Right atrium auricular region (tissue), 2 donors: Measurements from ENCODE around the gene ZNF79. TPM values are rescaled to one million over a fixed set of nuclear protein-coding genes. Genes with fewer than 3 reads are reported as not detected.
A peak's percentile ranks its signal among the peaks of the same experiment; 100 is the strongest.

Experiments
- DNase-seq: peaks from one replicate; pipeline ENCODE4 v3.0.0-alpha.2; 2019; ENCODE audit warnings: low spot score
- H3K27ac ChIP-seq, 2 donors: fragments of 200-600 bp; sonication (generic); 1 replicate in 1 of 2; 2 replicates in 1 of 2; pipeline ENCODE4 v1.5.1; 2016 to 2019
- H3K27me3 ChIP-seq, 2 donors: fragments of 200-600 bp; sonication (generic); one replicate each; pipeline versions ENCODE4 v1.5.1 to v1.6.0; 2017 to 2019
- H3K36me3 ChIP-seq: fragments of 200-600 bp; sonication (generic); one replicate; pipeline ENCODE4 v1.5.1; 2016
- H3K4me1 ChIP-seq, 2 donors: fragments of 200-600 bp; sonication (generic); one replicate each; pipeline versions ENCODE4 v1.5.1 to v1.6.0; 2017 to 2019
- H3K4me3 ChIP-seq, 2 donors: fragments of 200-600 bp; sonication (generic); 1 replicate in 1 of 2; 2 replicates in 1 of 2; pipeline ENCODE4 v1.5.1; 2017 to 2019; ENCODE audit warnings: mild to moderate bottlenecking in 1 of 2, moderate library complexity in 1 of 2
- H3K9me3 ChIP-seq, 2 donors: fragments of 200-600 bp; sonication (generic); one replicate each; pipeline ENCODE4 v1.5.1; 2019
- total RNA-seq, 2 donors: library from RNA; depleted of rRNA; stranded (reverse); fragments of >200 nt; gene quantifications; one replicate each; pipeline ENCODE4 v1.1.0, GENCODE V29; 2016
- TF ChIP-seq, protein P1 (sequence below), 2 donors: fragments of 200-600 bp; sonication (generic); IDR thresholded peaks; one replicate each; pipeline ENCODE4 v1.5.1; 2019; ENCODE audit warnings: antibody characterized with exemption in 2 of 2

ZNF79 gene
- total RNA-seq, 2 donors from 2014 or later: 5.7 TPM

DNA sequence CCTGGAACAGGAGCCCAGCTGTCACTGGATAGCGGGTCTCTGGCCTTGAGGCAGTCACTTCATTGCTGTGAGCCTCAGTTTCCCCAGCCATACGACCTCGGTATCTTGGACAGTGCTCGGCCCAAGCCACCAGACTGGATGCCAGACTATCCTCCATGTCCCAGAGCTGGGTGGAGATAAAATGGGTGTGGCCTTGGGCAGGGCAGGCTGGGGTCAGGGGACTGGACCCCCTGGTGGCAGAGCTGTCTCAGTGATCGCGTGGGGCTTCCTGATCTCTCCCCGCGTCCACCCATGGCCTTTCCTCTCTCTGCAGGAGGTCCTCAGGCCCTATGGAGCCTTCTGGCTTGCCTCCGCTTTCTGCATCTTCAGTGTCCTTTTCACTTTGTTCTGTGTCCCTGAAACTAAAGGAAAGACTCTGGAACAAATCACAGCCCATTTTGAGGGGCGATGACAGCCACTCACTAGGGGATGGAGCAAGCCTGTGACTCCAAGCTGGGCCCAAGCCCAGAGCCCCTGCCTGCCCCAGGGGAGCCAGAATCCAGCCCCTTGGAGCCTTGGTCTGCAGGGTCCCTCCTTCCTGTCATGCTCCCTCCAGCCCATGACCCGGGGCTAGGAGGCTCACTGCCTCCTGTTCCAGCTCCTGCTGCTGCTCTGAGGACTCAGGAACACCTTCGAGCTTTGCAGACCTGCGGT, 17.2 kb upstream of the ZNF79 start:
- no peak overlapping the region for H3K4me3 ChIP-seq
- H3K27me3 ChIP-seq: no peaks in the 10 kb centered on the region
- peaks cover 0 to 16% of the 10 kb centered on the region in 2 donors for H3K4me1 ChIP-seq
- no peaks in the 10 kb centered on the region for H3K9me3 ChIP-seq
- H3K27ac ChIP-seq: peak overlapping the region in 1 of 2 donors; percentile 27
- TF ChIP-seq, protein P1, sequence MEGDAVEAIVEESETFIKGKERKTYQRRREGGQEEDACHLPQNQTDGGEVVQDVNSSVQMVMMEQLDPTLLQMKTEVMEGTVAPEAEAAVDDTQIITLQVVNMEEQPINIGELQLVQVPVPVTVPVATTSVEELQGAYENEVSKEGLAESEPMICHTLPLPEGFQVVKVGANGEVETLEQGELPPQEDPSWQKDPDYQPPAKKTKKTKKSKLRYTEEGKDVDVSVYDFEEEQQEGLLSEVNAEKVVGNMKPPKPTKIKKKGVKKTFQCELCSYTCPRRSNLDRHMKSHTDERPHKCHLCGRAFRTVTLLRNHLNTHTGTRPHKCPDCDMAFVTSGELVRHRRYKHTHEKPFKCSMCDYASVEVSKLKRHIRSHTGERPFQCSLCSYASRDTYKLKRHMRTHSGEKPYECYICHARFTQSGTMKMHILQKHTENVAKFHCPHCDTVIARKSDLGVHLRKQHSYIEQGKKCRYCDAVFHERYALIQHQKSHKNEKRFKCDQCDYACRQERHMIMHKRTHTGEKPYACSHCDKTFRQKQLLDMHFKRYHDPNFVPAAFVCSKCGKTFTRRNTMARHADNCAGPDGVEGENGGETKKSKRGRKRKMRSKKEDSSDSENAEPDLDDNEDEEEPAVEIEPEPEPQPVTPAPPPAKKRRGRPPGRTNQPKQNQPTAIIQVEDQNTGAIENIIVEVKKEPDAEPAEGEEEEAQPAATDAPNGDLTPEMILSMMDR (IDR thresholded peaks at IDR 0.05): no peak
- peaks cover 21% of the 10 kb centered on the region for H3K36me3 ChIP-seq
- no peak for DNase-seq

DNA sequence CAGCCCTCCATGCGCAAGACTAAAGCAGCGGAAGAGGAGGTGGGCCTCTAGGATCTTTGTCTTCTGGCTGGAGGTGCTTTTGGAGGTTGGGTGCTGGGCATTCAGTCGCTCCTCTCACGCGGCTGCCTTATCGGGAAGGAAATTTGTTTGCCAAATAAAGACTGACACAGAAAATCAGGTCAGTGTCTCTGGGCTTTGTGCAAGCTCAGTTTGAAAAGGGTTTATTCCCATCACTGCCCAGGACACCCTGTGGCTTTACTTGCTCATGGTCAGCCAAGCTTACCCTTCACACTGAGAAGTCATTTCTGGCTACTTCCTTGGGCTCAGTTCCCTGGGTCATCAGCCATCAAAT, 16.7 kb upstream of the ZNF79 start:
- H3K9me3 ChIP-seq: no peaks in the 10 kb centered on the region
- peak overlapping the region in 1 of 2 donors; percentile 27 for H3K27ac ChIP-seq
- peaks cover 21% of the 10 kb centered on the region for H3K36me3 ChIP-seq
- no peaks in the 10 kb centered on the region for H3K27me3 ChIP-seq
- TF ChIP-seq, protein P1 (IDR thresholded peaks at IDR 0.05): no peak
- H3K4me1 ChIP-seq: peaks cover 0 to 16% of the 10 kb centered on the region in 2 donors
- no peak for DNase-seq
- no peak overlapping the region for H3K4me3 ChIP-seq

DNA sequence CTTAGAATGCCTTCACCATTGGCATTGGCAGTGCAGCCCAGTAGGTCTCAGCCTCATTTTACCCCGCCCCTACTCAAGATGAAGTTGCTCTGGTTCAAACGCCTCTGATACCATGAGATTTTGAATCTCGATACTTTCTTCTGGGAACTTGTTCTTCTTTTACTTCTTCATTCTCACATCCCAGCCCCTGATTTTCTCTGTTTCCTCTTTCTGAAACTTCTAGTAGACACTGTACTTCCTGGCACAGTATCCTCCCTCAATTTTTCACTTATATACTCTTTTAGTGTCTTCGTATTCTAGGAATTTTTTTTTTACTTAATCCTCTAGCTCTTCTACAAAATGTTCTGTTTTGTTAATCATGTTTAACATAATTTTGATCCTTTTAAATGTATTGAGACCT, 13.1 kb upstream of the ZNF79 start:
- H3K4me3 ChIP-seq: no peak overlapping the region
- no peak for DNase-seq
- no peaks in the 10 kb centered on the region for H3K9me3 ChIP-seq
- H3K4me1 ChIP-seq: peaks cover 0 to 16% of the 10 kb centered on the region in 2 donors
- H3K27ac ChIP-seq: no peak overlapping the region
- TF ChIP-seq, protein P1 (IDR thresholded peaks at IDR 0.05): no peak
- H3K36me3 ChIP-seq: no peaks in the 10 kb centered on the region
- H3K27me3 ChIP-seq: no peaks in the 10 kb centered on the region

DNA sequence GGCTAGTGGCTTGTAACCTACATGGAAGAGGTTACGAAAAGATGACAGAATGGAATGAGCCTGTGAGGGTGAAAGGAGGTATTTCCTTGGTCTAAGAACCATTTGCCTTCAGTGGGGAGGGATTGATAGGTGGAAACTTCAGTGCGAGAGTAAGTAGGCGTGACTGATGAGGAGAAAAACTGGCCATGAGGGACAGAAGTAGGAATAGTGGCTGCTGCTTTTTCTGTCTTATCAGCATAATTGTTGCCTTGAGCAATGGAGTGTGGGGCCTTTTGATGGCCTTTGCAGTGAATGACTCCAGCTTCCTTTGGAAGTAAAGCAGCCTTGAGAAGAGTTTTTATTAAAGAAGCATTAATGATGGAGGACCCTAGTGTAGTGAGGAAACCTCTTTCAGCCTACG, 9.0 kb upstream of the ZNF79 start:
- no peak for DNase-seq

DNA sequence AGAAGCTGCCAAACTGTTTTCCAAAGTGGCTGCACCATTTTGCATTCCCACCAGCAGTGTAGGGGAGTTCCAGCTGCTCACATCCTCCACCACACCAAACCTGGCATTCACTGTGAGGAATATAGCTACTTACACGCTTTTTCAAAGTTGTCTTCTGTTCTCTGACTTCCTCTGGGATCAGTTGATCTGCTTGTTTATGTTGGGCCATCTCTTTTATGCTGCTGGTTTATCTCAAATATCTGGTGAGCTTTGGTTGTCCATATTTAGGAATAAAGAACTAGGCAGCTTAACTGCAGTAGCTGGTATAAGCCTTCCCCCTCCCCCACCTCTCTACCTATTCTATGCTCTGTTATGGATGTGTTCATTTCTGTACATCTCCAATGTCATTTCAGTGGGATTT, 8.5 kb upstream of the ZNF79 start:
- no peaks in the 10 kb centered on the region for H3K4me1 ChIP-seq
- H3K9me3 ChIP-seq: no peaks in the 10 kb centered on the region
- no peaks in the 10 kb centered on the region for H3K27me3 ChIP-seq
- TF ChIP-seq, protein P1 (IDR thresholded peaks at IDR 0.05): no peak
- H3K4me3 ChIP-seq: no peak overlapping the region
- no peak for DNase-seq
- no peaks in the 10 kb centered on the region for H3K36me3 ChIP-seq
- H3K27ac ChIP-seq: no peak overlapping the region

More for the DNA sequence above, 9.0 kb upstream of the ZNF79 start:
- TF ChIP-seq, protein P1 (IDR thresholded peaks at IDR 0.05): no peak
- Histone ChIP-seq H3K36me3 (no peaks in the 10 kb centered on the region), H3K27me3 (no peaks in the 10 kb centered on the region), H3K9me3 (no peaks in the 10 kb centered on the region), H3K4me1 (no peaks in the 10 kb centered on the region), H3K4me3 (no peak overlapping the region), H3K27ac (no peak overlapping the region)
